Rectal smooth muscle tissue (tissue), 1 donor: ENCODE data around the gene THBS1.

Experiments used
- H3K27ac ChIP-seq: one replicate; pipeline ENCODE4 v1.7.0; 2013; ENCODE audit warnings: low read depth, low read length, inconsistent platforms
- H3K27me3 ChIP-seq: one replicate; pipeline ENCODE4 v1.7.0; 2013; ENCODE audit warnings: low read length; ENCODE audit not compliant: control insufficient read depth, insufficient read depth
- H3K36me3 ChIP-seq: one replicate; pipeline ENCODE4 v1.7.0; 2013; ENCODE audit warnings: low read length; ENCODE audit not compliant: control insufficient read depth, insufficient read depth
- H3K4me1 ChIP-seq: one replicate; pipeline ENCODE4 v1.7.0; 2013; ENCODE audit warnings: low read length; ENCODE audit not compliant: control insufficient read depth, insufficient read depth
- H3K4me3 ChIP-seq: one replicate; pipeline ENCODE4 v1.7.0; 2013; ENCODE audit warnings: low read length
- H3K9ac ChIP-seq: one replicate; pipeline ENCODE4 v1.7.0; 2013; ENCODE audit warnings: low read length

THBS1 gene

GRCh38 chr15:39622660-39623516, 42.0 kb downstream of the THBS1 start:
- no peak overlapping the region for H3K9ac ChIP-seq
- no peak overlapping the region for H3K4me3 ChIP-seq
- no peaks in the 10 kb centered on the region for H3K36me3 ChIP-seq
- H3K27me3 ChIP-seq: no peaks in the 10 kb centered on the region
- peaks cover 9% of the 10 kb centered on the region for H3K4me1 ChIP-seq
- H3K27ac ChIP-seq: no peak overlapping the region

GRCh38 chr15:39623529-39623931, 42.7 kb downstream of the THBS1 start:
- no peaks in the 10 kb centered on the region for H3K27me3 ChIP-seq
- no peak overlapping the region for H3K4me3 ChIP-seq
- no peak overlapping the region for H3K9ac ChIP-seq
- H3K36me3 ChIP-seq: no peaks in the 10 kb centered on the region
- peaks cover 9% of the 10 kb centered on the region for H3K4me1 ChIP-seq
- H3K27ac ChIP-seq: no peak overlapping the region

- Histone ChIP-seq H3K27ac (no peak overlapping the region), H3K4me1 (peaks cover 9% of the 10 kb centered on the region), H3K27me3 (no peaks in the 10 kb centered on the region), H3K4me3 (no peak overlapping the region), H3K9ac (no peak overlapping the region), H3K36me3 (no peaks in the 10 kb centered on the region)
These were observed 43.9 kb downstream of the THBS1 start for GRCh38 chr15:39624806-39625205.

GRCh38 chr15:39625451-39625850, 44.6 kb downstream of the THBS1 start:
- Histone ChIP-seq H3K4me3 (no peak overlapping the region), H3K4me1 (peaks cover 9% of the 10 kb centered on the region), H3K36me3 (no peaks in the 10 kb centered on the region), H3K27ac (no peak overlapping the region), H3K9ac (no peak overlapping the region), H3K27me3 (no peaks in the 10 kb centered on the region)

DNA sequence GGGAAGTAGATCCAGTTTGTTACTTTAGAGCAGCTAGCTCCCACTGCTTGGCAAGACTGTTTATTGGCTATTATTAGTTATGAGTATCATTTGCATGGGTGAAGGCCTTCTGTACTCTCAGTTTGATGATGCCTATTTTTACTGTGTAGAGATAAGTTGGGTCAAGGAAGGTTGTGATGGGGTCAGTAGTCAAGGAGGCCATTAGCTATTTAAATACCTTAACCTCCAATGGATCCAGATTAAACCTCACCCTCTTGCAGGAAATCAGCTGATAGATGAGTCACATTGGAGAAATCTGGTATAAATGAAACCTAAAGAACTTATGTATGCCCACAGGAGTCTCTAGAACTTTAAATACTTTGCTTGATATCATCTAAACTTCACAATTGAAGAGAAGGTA, 45.0 kb downstream of the THBS1 start:
- no peak overlapping the region for H3K9ac ChIP-seq
- no peak overlapping the region for H3K4me3 ChIP-seq
- H3K36me3 ChIP-seq: no peaks in the 10 kb centered on the region
- H3K27ac ChIP-seq: no peak overlapping the region
- H3K4me1 ChIP-seq: peaks cover 9% of the 10 kb centered on the region
- no peaks in the 10 kb centered on the region for H3K27me3 ChIP-seq

DNA sequence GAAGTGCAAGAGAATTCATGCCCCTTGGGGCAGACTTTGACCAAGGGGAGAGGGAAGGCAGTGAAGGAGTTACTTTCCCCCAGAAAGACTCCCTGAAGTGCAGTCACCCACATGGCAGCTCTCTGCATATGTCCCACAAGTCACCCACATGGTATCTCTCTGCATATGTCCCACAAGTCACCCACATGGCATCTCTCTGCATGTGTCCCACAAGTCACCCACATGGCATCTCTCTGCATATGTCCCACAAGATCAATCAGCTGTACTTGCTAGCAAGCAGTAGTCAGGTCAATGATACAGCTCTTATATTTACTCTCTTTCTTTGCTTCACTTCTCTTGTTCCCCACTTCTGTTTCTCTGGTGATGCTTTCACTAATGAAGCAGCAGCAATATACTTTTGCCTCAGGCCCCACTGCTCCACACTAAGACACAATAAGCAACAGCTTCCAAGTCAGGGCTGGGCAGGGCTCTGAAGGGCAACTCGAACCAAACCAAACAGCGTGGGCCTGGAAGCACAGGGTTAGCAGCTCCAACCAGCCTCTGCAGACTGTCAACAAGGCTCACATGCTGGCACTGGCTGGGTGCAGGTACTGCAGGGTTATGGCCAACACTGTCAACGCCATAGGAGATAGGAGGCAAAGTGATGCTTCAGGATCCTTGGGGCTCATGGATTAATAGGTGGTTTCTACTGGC, 46.7 kb downstream of the THBS1 start:
- H3K36me3 ChIP-seq: no peaks in the 10 kb centered on the region
- H3K4me3 ChIP-seq: no peak overlapping the region
- no peak overlapping the region for H3K9ac ChIP-seq
- peaks cover 9% of the 10 kb centered on the region for H3K4me1 ChIP-seq
- no peaks in the 10 kb centered on the region for H3K27me3 ChIP-seq
- no peak overlapping the region for H3K27ac ChIP-seq

DNA sequence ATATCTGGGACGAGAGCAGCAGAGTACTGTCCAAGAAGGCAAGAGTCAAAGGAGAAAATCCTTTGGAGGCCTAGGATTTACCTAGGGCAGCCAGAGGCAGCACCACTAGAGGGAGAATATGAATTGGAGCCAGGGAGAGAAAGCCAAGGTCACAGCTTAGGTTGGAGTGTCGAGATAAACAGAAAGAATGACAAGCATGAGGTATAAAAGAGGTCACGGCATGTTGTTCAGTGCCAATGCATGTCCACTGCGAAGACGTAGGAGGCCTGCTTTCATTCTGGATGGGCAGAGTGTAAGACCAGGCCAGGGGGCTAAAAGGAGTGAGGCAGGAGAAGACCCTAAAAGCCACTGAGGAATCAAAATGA, 47.2 kb downstream of the THBS1 start:
- Histone ChIP-seq H3K27me3 (no peaks in the 10 kb centered on the region), H3K4me3 (no peak overlapping the region), H3K9ac (no peak overlapping the region), H3K36me3 (no peaks in the 10 kb centered on the region), H3K4me1 (peaks cover 6% of the 10 kb centered on the region), H3K27ac (no peak overlapping the region)

DNA sequence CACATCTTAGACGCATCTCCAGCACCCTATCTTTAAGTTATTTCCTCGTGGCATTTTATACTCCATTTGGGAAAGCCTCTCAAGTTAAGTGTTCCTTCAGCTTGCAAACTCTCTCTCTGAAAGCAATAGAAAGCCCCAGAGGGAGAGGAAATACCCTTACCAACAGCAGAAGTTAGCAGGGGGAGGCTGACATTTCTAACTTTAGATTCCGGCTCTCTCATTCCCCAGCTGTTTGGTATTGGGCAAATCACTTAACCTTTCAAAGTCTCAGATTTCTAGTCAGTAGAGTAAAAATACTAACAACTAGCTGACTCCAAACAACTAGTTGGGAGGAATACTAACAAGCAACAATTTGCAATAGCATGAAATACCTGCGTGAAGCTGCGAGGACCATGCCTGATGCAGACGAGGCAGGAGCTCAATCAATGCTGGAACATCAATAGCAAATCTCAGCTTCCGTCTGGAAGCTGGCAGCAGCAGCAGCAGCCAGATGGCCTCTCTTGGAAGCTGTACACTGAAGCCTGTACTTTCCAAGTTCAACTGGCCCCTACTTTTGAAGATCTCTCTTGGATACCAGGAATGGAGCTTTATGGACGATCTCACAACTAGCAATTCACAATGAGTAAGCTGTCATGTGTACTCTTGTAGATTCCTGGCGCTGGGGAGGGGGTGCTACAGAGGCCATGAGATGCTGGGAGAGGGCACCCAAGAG, 47.8 kb downstream of the THBS1 start:
- H3K4me1 ChIP-seq: peaks cover 6% of the 10 kb centered on the region
- peak overlapping the region; percentile 11 for H3K27ac ChIP-seq
- no peaks in the 10 kb centered on the region for H3K36me3 ChIP-seq
- no peak overlapping the region for H3K4me3 ChIP-seq
- H3K27me3 ChIP-seq: no peaks in the 10 kb centered on the region
- H3K9ac ChIP-seq: no peak overlapping the region

- Histone ChIP-seq H3K27ac (peak overlapping the region; percentile 11), H3K36me3 (no peaks in the 10 kb centered on the region), H3K4me1 (peaks cover 6% of the 10 kb centered on the region), H3K4me3 (no peak overlapping the region), H3K9ac (no peak overlapping the region), H3K27me3 (no peaks in the 10 kb centered on the region)
These were observed 48.5 kb downstream of the THBS1 start for GRCh38 chr15:39629371-39629770.

DNA sequence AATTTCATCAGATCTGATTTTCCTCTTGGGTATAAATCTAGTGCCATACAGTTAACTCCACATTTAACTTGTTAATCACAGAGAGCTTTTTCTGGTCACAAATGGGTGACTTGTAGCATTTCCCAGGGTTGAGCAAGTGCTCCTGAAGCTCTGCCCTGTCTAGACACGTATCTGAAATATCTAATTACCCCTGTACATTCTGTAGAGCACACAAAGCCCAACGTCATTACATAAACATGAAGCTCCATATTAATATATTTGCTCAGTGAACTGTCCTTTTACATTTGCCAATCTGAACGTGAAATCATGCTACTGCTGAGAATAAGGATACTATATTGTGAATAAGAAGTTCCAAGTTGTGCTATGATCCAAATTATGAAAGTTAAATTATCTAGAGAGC, 49.0 kb downstream of the THBS1 start:
- Histone ChIP-seq H3K27ac (no peak overlapping the region), H3K27me3 (no peaks in the 10 kb centered on the region), H3K36me3 (no peaks in the 10 kb centered on the region), H3K4me3 (no peak overlapping the region), H3K9ac (no peak overlapping the region), H3K4me1 (peaks cover 1% of the 10 kb centered on the region)

GRCh38 chr15:39631357-39631756, 50.5 kb downstream of the THBS1 start:
- Histone ChIP-seq H3K4me1 (no peaks in the 10 kb centered on the region), H3K27me3 (no peaks in the 10 kb centered on the region), H3K9ac (no peak overlapping the region), H3K4me3 (no peak overlapping the region), H3K36me3 (no peaks in the 10 kb centered on the region), H3K27ac (no peak overlapping the region)

DNA sequence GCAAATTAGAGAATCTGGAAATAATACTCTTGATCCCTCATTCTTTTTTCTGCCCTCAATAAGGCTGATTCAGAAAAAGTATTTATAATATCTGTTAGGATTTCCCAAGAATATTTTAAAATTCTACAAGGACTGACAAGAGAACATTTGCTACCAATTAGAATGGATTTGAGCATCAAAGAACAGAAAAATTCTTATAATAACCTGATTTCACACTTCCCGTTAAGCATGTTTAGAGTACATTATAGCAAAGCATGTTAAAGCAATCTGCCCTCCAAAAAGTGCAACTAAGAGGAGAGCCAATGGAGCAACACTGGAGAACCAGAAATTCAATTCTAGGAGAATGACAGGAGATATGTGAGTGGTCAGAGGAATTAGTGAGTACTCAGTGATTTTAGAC, 57.2 kb downstream of the THBS1 start:
- Histone ChIP-seq H3K36me3 (no peaks in the 10 kb centered on the region), H3K4me3 (no peak overlapping the region), H3K4me1 (peaks cover 9% of the 10 kb centered on the region), H3K9ac (no peak overlapping the region), H3K27ac (no peak overlapping the region), H3K27me3 (no peaks in the 10 kb centered on the region)
